ENCODE results near the gene RSPO4.
A peak's percentile ranks its signal among the peaks of the same experiment; 100 is the strongest.

Gene RSPO4

DNA sequence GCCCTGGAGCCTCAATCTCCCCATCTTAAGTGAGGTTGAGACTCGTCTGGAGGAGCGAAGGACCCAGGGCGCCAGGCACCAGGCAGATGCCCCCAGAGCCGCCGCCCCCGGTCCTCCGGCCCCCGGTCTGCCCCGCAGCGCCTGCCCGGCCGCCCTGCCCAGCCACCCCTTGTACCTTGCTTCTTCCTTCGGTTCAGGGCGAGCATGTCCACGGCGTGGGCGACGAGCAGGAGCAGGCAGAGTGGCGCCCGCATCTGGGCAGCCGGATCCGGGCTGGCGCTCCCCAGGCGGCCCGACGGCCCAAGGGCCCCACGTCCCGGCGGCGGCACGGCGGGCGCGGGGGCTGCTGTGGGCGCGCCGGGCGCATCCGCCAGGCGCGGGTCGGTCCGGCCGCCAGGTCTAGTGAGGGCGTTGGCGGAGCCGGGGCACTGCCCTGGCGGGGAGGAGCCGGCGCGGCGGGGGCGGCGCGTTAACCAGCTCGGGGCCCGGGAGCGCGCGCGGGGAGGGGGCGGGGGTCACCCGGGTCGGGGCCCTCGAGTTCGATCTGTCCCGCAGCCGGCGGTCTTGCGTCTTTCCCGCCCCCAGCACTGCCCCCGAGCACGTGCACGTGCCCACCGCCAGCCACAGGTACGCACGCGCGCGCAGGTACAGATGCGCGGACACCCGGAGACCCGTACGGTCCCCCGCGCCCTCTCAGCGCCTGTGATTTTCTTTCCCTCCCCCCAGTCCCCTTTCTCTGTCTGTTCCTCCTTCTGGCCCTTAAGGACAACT lies at the start of gene RSPO4:
RSPO4 (minus strand) TSS at position 401 of the 771 bp plus-strand sequence; CDS start at position 254, 147 bp downstream.
- H3K27me3 ChIP-seq (ENCODE audit: control insufficient read depth, insufficient read depth, low read length), result peaks cover 8% of the 10 kb centered on the region; the same call in 1 of the 2 replicates
- 0 out of 2 replicates have a peak, but pooled peaks cover 2% of the 10 kb centered on the region for H3K4me1 ChIP-seq (ENCODE audit: control insufficient read depth, insufficient read depth, low read length)
- no peak for DNase-seq (ENCODE audit: low read depth, low spot score)
- no peaks in the 10 kb centered on the region for H3K36me3 ChIP-seq (ENCODE audit: control insufficient read depth, insufficient read depth, low read length)
- H3K4me3 ChIP-seq (ENCODE audit: low read length), result peak within 1 kb of the TSS; percentile 48; the same call in 1 of the 2 replicates
- H3K9me3 ChIP-seq (ENCODE audit: control insufficient read depth, insufficient read depth, low read length), result no peaks in the 10 kb centered on the region
- H3K27ac ChIP-seq (ENCODE audit: low read length), result no peak within 1 kb of the TSS
- no CpG with 5 or more reads among the region's 88 CpGs for WGBS (ENCODE audit: insufficient coverage, insufficient read length)

DNA sequence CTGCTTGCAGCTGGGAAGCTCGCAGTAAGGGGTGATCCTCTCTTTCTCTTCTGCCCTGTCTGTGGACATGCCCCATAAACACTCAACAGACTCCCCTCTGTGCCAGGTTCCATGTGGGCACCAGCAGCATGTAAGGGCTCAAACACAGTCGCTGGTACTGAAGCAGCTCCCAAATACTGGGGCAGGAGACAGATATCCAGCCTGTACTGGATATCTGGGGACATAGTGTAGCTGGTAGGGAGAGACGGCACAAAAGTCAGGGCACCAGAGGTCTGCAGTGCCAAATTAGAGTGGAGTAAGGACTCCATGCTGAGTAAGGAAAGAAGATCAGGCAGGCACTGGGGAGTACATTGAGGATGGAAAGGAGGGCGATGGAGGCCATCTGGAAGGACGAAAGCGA lies 48.3 kb upstream of the RSPO4 start:
- no peaks in the 10 kb centered on the region for H3K9me3 ChIP-seq (ENCODE audit: control insufficient read depth, insufficient read depth, low read length)
- H3K27me3 ChIP-seq (ENCODE audit: control insufficient read depth, insufficient read depth, low read length), result no peaks in the 10 kb centered on the region
- H3K4me1 ChIP-seq (ENCODE audit: control insufficient read depth, insufficient read depth, low read length), result no peaks in the 10 kb centered on the region
- no peak overlapping the region for H3K4me3 ChIP-seq (ENCODE audit: low read length)
- H3K36me3 ChIP-seq (ENCODE audit: control insufficient read depth, insufficient read depth, low read length), result no peaks in the 10 kb centered on the region
- H3K27ac ChIP-seq (ENCODE audit: low read length), result no peak overlapping the region
- WGBS (ENCODE audit: insufficient coverage, insufficient read length), result no CpG with 5 or more reads among the region's 6 CpGs
- DNase-seq (ENCODE audit: low read depth, low spot score), result no peak

DNA sequence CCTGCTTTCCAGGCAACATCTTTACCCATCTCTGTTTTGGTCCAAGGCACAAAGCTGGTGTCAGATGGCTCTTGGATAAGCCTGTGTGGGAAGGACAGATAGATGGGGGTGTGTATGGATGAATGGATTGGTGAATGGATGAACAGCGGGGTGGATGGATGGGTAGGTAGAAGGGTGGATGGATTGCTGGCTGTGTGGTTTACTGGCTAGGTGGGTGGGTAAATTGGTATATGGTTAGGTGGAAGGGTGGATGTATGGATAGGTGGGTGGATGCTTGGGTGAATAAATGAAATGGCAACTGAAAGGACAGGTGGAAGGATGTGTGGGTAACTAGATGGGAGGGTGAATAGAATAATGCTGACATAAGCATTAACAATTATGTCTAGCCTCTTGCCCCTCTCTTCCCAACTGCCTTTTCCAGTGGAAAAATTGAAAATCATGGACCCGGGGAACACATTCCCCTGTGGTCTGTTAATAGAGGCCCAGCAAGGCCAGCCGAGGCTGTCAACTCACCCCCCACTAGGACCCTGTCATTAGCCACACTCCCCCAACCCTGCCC lies 43.8 kb upstream of the RSPO4 start:
- Histone ChIP-seq H3K4me1 (ENCODE audit: control insufficient read depth, insufficient read depth, low read length) (no peaks in the 10 kb centered on the region), H3K27me3 (ENCODE audit: control insufficient read depth, insufficient read depth, low read length) (no peaks in the 10 kb centered on the region), H3K9me3 (ENCODE audit: control insufficient read depth, insufficient read depth, low read length) (no peaks in the 10 kb centered on the region), H3K27ac (ENCODE audit: low read length) (no peak overlapping the region), H3K4me3 (ENCODE audit: low read length) (no peak overlapping the region), H3K36me3 (ENCODE audit: control insufficient read depth, insufficient read depth, low read length) (no peaks in the 10 kb centered on the region)
- 100% methylated on average over 1 of the region's 3 CpGs for WGBS (ENCODE audit: insufficient coverage, insufficient read length)
- no peak for DNase-seq (ENCODE audit: low read depth, low spot score)

DNA sequence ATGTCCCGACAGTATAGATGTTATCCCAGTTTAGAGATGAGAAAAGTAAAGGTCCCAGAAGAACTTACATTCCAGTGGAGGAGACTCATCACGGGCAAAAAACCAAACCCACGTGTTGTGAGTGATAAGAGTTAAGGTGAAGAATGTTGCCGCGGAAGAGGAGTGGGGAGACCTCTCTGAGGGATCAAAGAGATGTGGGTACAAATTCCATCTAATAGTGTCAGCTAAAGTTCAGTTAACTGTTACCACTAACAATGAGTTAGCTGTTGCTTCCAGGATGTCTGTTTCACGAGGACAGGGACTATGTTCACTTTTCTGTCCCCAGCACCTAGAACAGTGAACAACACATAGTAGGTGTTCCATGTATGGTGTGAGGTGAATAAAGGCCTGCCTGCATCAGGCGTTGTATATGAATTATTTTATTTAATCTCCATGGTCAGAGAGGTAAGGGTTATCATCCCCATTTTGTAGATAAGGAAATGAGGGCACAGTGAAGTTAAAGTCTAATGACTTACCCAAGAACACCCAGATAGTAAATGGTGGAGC lies 39.8 kb upstream of the RSPO4 start:
- Histone ChIP-seq H3K9me3 (ENCODE audit: control insufficient read depth, insufficient read depth, low read length) (no peaks in the 10 kb centered on the region), H3K4me3 (ENCODE audit: low read length) (no peak overlapping the region), H3K4me1 (ENCODE audit: control insufficient read depth, insufficient read depth, low read length) (no peaks in the 10 kb centered on the region), H3K27me3 (ENCODE audit: control insufficient read depth, insufficient read depth, low read length) (no peaks in the 10 kb centered on the region), H3K27ac (ENCODE audit: low read length) (no peak overlapping the region), H3K36me3 (ENCODE audit: control insufficient read depth, insufficient read depth, low read length) (no peaks in the 10 kb centered on the region)
- no peak for DNase-seq (ENCODE audit: low read depth, low spot score)
- WGBS (ENCODE audit: insufficient coverage, insufficient read length), result no CpG with 5 or more reads among the region's 7 CpGs

DNA sequence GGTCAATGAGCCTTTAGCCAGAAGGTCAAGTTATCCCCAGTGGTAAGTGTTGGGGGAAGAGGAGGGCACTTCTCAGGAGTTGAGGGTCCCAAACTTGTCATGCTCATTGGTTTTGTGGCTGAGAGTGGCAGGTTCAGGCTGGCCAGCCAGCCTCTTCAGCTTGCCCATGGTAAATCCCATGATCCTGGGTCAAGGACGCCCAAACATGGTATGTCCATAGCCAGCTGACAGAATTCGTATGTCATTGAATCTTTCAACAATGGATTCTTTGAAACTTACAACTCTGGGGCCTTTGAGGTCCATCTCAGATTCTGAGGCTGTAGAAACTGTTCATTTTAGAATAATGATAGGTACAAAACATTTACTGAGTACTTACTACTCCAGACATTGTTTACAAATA lies 36.1 kb upstream of the RSPO4 start:
- no peaks in the 10 kb centered on the region for H3K27me3 ChIP-seq (ENCODE audit: control insufficient read depth, insufficient read depth, low read length)
- H3K9me3 ChIP-seq (ENCODE audit: control insufficient read depth, insufficient read depth, low read length), result no peaks in the 10 kb centered on the region
- no peak overlapping the region for H3K4me3 ChIP-seq (ENCODE audit: low read length)
- no peaks in the 10 kb centered on the region for H3K4me1 ChIP-seq (ENCODE audit: control insufficient read depth, insufficient read depth, low read length)
- H3K36me3 ChIP-seq (ENCODE audit: control insufficient read depth, insufficient read depth, low read length), result no peaks in the 10 kb centered on the region
- no peak for DNase-seq (ENCODE audit: low read depth, low spot score)
- no peak overlapping the region for H3K27ac ChIP-seq (ENCODE audit: low read length)
- no CpG with 5 or more reads among the region's 2 CpGs for WGBS (ENCODE audit: insufficient coverage, insufficient read length)

DNA sequence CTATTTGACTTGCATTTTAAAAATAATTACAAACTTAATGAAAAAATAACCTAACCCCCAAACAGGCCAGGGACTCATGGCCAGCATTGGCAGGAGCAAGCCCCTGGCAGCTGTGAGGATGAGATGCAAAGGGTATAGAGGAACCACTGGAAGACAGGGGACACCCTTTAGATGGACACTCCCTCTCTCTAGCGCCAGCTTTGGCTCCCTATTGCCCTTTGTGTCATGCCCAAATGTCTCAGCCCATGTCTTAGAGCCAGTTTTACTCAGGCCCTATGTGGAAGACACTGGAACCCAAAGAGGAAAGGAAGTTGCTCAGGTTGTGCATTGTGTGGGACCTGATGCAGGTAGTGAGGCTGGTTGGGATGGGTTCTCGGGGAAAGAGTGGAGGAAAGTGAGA lies 34.9 kb upstream of the RSPO4 start:
- Histone ChIP-seq H3K36me3 (ENCODE audit: control insufficient read depth, insufficient read depth, low read length) (no peaks in the 10 kb centered on the region), H3K27ac (ENCODE audit: low read length) (no peak overlapping the region), H3K4me3 (ENCODE audit: low read length) (no peak overlapping the region), H3K9me3 (ENCODE audit: control insufficient read depth, insufficient read depth, low read length) (no peaks in the 10 kb centered on the region), H3K27me3 (ENCODE audit: control insufficient read depth, insufficient read depth, low read length) (no peaks in the 10 kb centered on the region), H3K4me1 (ENCODE audit: control insufficient read depth, insufficient read depth, low read length) (no peaks in the 10 kb centered on the region)
- no peak for DNase-seq (ENCODE audit: low read depth, low spot score)
- WGBS (ENCODE audit: insufficient coverage, insufficient read length), result no CpG with 5 or more reads among the region's 2 CpGs

DNA sequence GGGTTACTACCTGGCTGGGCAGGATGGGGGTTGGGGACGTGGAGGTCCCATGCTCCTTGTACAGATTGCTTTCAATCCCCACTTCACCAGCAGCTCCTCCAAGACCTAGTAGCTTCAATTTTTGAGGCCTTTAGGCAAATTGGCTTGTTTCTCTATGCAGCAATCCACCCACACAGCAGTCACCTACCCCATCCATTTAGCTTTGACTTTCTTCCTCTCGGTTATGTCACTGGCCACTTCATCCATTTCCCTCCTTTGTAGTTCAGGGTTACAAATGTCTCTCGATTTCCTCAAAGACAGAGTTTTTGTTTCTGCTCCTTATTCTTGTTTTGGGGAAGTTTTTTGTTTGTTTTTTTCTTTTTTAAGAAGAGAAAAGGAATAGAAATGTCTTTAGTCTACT lies 33.4 kb upstream of the RSPO4 start:
- DNase-seq (ENCODE audit: low read depth, low spot score), result no peak
- Histone ChIP-seq H3K4me3 (ENCODE audit: low read length) (no peak overlapping the region), H3K4me1 (ENCODE audit: control insufficient read depth, insufficient read depth, low read length) (no peaks in the 10 kb centered on the region), H3K9me3 (ENCODE audit: control insufficient read depth, insufficient read depth, low read length) (no peaks in the 10 kb centered on the region), H3K27ac (ENCODE audit: low read length) (no peak overlapping the region), H3K36me3 (ENCODE audit: control insufficient read depth, insufficient read depth, low read length) (no peaks in the 10 kb centered on the region), H3K27me3 (ENCODE audit: control insufficient read depth, insufficient read depth, low read length) (no peaks in the 10 kb centered on the region)
- no CpG with 5 or more reads among the region's 3 CpGs for WGBS (ENCODE audit: insufficient coverage, insufficient read length)

DNA sequence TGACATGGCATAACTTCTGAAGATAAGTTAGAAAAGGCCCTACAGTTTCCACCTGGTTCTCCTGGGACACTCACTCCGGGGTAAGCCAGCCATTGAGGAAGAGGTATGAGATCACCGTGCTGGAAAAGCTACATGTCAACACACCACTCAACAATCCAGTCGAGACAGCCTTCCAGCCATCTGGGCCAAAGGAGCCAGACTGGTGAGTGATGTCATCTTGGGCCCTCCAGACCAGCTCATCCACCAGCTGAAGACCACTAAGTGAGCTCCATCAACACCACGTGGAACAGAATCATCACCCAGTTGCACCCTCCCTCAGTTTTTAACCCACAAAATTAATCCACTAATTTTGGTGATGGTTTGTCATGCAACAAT lies 32.3 kb upstream of the RSPO4 start:
- H3K27me3 ChIP-seq (ENCODE audit: control insufficient read depth, insufficient read depth, low read length), result no peaks in the 10 kb centered on the region
- H3K36me3 ChIP-seq (ENCODE audit: control insufficient read depth, insufficient read depth, low read length), result no peaks in the 10 kb centered on the region
- WGBS (ENCODE audit: insufficient coverage, insufficient read length), result no CpG with 5 or more reads among the region's 4 CpGs
- H3K4me3 ChIP-seq (ENCODE audit: low read length), result no peak overlapping the region
- H3K9me3 ChIP-seq (ENCODE audit: control insufficient read depth, insufficient read depth, low read length), result no peaks in the 10 kb centered on the region
- DNase-seq (ENCODE audit: low read depth, low spot score), result no peak
- no peak overlapping the region for H3K27ac ChIP-seq (ENCODE audit: low read length)
- no peaks in the 10 kb centered on the region for H3K4me1 ChIP-seq (ENCODE audit: control insufficient read depth, insufficient read depth, low read length)

DNA sequence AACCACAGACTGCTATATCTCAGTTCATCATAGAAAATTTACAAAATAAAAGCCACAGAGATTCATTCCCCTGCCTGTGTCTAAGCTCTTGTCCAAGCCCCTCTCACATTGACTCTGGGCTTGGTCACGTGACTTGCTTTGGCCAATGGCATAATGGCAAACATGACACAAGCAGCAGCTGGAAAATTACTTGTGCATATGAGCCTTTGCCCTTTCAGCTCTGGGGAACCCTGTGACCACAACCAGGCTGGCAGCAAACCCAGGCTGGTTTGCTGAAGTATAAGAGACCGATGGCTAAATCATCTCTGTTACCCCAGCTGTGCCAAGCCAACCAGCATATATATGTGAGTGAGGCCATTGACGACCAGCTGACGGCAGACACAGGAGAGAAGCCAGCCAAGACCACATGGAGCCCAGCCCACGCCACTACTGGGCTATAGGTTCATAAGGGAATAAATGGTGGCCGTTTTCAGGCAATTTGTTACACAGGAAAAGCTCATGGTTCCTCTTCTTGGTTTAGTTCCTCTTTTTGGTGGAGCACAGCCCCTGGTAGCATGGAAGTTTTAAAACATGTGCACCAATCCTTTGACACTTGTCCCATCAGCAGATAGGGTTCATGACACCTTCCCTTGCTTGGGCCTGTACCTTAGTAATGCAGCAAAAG lies 31.8 kb upstream of the RSPO4 start:
- H3K27ac ChIP-seq (ENCODE audit: low read length), result no peak overlapping the region
- DNase-seq (ENCODE audit: low read depth, low spot score), result no peak
- no peaks in the 10 kb centered on the region for H3K36me3 ChIP-seq (ENCODE audit: control insufficient read depth, insufficient read depth, low read length)
- H3K27me3 ChIP-seq (ENCODE audit: control insufficient read depth, insufficient read depth, low read length), result no peaks in the 10 kb centered on the region
- WGBS (ENCODE audit: insufficient coverage, insufficient read length), result no CpG with 5 or more reads among the region's 6 CpGs
- H3K4me1 ChIP-seq (ENCODE audit: control insufficient read depth, insufficient read depth, low read length), result no peaks in the 10 kb centered on the region
- no peaks in the 10 kb centered on the region for H3K9me3 ChIP-seq (ENCODE audit: control insufficient read depth, insufficient read depth, low read length)
- H3K4me3 ChIP-seq (ENCODE audit: low read length), result no peak overlapping the region

DNA sequence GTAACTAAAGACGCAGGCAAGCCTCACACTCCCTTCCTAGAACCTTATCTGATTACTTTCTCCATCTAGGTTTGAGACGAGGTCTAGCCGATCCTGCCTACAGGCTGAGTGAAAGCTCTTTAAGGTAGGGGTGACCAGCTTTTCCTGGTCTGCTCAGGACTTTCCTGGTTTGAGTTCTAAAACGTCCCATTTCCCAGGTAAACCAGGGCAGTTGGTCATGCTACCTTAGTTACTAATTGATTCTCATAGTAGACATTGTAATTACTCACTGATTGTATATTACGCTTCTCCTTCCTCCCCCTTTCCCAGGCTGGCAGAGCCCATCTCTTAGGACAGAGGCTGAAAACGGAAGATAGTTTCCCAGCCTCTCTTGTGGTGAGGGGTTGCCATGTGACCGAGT lies 27.9 kb upstream of the RSPO4 start:
- Histone ChIP-seq H3K36me3 (ENCODE audit: control insufficient read depth, insufficient read depth, low read length) (no peaks in the 10 kb centered on the region), H3K27ac (ENCODE audit: low read length) (no peak overlapping the region), H3K4me3 (ENCODE audit: low read length) (no peak overlapping the region), H3K4me1 (ENCODE audit: control insufficient read depth, insufficient read depth, low read length) (no peaks in the 10 kb centered on the region), H3K27me3 (ENCODE audit: control insufficient read depth, insufficient read depth, low read length) (no peaks in the 10 kb centered on the region), H3K9me3 (ENCODE audit: control insufficient read depth, insufficient read depth, low read length) (no peaks in the 10 kb centered on the region)
- no CpG with 5 or more reads among the region's 7 CpGs for WGBS (ENCODE audit: insufficient coverage, insufficient read length)
- DNase-seq (ENCODE audit: low read depth, low spot score), result no peak

Measured in iPS DF 6.9 (cell line).